GM19025 (cell line): ENCODE results near the gene ADGRA3.

Experiments
- ATAC-seq: cut with Tn5 transposase; IDR thresholded peaks from one replicate; pipeline ENCODE4 v1.9.1; 2021; ENCODE audit warnings: mild to moderate bottlenecking, low read depth, moderate library complexity; ENCODE audit not compliant: unreplicated experiment

The ADGRA3 gene

GRCh38 chr4:22454216-22454838, 61.5 kb downstream of the ADGRA3 start:
- ATAC-seq, result no peak

GRCh38 chr4:22444813-22445212, 71.1 kb downstream of the ADGRA3 start:
- ATAC-seq, result no peak

- ATAC-seq, result no peak
Measured at GRCh38 chr4:22442956-22443355, 72.9 kb downstream of the ADGRA3 start.

- ATAC-seq, result no peak
Measured at GRCh38 chr4:22440999-22441398, 74.9 kb downstream of the ADGRA3 start.

- ATAC-seq, result no peak
Measured at GRCh38 chr4:22439947-22440346, 75.9 kb downstream of the ADGRA3 start.

- ATAC-seq, result no peak
Measured at GRCh38 chr4:22435652-22436051, 80.2 kb downstream of the ADGRA3 start.

GRCh38 chr4:22434895-22435294, 81.0 kb downstream of the ADGRA3 start:
- ATAC-seq, result no peak

GRCh38 chr4:22430626-22431025, 85.2 kb downstream of the ADGRA3 start:
- no peak for ATAC-seq

GRCh38 chr4:22428441-22428840, 87.4 kb downstream of the ADGRA3 start:
- ATAC-seq, result no peak

GRCh38 chr4:22427675-22428074, 88.2 kb downstream of the ADGRA3 start:
- ATAC-seq, result no peak

- ATAC-seq, result no peak
Measured at GRCh38 chr4:22420291-22420690, 95.6 kb downstream of the ADGRA3 start.

GRCh38 chr4:22417408-22417807, 98.5 kb downstream of the ADGRA3 start:
- no peak for ATAC-seq

GRCh38 chr4:22416403-22416802, 99.5 kb downstream of the ADGRA3 start:
- ATAC-seq, result no peak

- no peak for ATAC-seq
Measured at GRCh38 chr4:22414833-22415232, 101.0 kb downstream of the ADGRA3 start.

- no peak for ATAC-seq
Measured at GRCh38 chr4:22413471-22413870, 102.4 kb downstream of the ADGRA3 start.

- ATAC-seq, result no peak
Measured at GRCh38 chr4:22412013-22412412, 103.9 kb downstream of the ADGRA3 start.

GRCh38 chr4:22410645-22411247, 105.1 kb downstream of the ADGRA3 start:
- ATAC-seq, result no peak

GRCh38 chr4:22408474-22408873, 107.4 kb downstream of the ADGRA3 start:
- ATAC-seq, result no peak

GRCh38 chr4:22407361-22407760, 108.5 kb downstream of the ADGRA3 start:
- no peak for ATAC-seq

- no peak for ATAC-seq
Measured at GRCh38 chr4:22398671-22399070, 117.2 kb downstream of the ADGRA3 start.

- no peak for ATAC-seq
Measured at GRCh38 chr4:22391551-22391950, 124.3 kb downstream of the ADGRA3 start.

GRCh38 chr4:22389240-22389870, 126.5 kb downstream of the ADGRA3 start:
- no peak for ATAC-seq
